Measurements from ENCODE around the gene ANK3. TPM values are rescaled to one million over a fixed set of nuclear protein-coding genes. Genes with fewer than 3 reads are reported as not detected.

ANK3 gene
- total RNA-seq, 2 donors from 2014 or later, result 95.4 to 103 TPM

DNA sequence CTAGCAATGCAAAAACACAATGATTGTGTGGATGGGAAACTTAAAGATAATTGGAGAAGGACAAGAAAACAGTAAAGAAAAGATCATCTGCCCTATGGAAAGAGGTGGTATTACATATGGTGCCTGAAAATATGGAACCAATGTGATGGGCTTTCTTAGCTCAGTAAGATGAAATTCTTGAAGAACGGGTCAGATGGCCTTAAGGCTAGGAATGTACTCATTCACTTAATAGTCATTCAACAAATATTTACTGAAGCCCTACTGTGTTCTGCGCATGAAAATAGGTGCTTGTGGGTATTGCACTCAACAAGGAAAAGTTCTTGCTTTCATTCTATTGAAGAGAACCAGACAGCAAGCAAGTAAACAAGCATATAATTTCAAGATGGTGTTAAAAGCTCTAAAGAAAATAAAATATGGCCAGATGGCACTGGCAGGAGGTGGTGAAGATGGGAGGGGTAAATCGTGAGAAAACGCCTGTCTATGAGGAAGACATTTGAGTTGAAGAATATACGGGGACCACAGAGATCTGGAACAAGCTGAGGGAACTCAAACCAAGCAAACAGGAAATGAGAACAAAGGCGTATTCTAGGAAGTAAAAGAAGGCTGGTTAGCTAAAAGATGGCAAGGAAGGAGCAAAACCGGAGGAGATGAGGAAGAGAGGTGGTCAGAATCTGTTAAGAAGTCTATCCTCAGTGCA is 179.7 kb downstream of the ANK3 start:
- DNase-seq (no peak), ATAC-seq (no peak)
- intact Hi-C loops (cut with DNase I, micrococcal nuclease), result loop anchor here (5.0 to 10.0 kb wide), 3 partner anchors 93 to 225 kb away; no protein-coding TSS in a partner anchor

DNA sequence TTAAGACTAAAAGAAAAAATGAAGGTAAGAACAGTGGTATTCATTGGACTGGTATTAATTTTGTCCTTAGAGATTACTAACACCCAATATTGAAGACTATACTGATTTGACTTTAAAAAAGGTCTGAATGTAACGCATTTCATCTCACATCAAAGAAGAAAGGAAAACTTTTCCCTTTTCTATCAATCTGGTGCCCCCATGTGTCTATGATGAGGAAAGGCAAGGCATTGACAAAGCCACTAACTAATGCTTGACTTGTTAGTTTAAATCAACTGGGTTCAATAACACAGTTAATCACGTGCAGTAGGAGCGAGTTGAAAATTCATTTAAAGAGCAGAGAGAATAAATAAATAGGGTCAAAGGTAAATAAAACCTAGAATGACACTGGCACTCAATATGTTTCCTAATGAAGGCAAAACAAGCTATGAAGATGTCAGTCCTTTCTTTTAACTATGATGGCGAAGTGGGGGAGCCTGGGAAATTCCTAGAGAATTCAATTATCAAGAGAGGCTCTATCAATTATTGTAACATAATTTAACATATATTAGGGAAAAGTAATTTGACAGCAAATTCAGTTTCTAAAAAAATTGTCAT is 180.9 kb downstream of the ANK3 start:
- ATAC-seq (peak; percentile 52), DNase-seq (no peak)
- intact Hi-C loops (cut with DNase I, micrococcal nuclease), result loop anchor here (5.0 to 10.0 kb wide), 3 partner anchors 91 to 226 kb away; no protein-coding TSS in a partner anchor

DNA sequence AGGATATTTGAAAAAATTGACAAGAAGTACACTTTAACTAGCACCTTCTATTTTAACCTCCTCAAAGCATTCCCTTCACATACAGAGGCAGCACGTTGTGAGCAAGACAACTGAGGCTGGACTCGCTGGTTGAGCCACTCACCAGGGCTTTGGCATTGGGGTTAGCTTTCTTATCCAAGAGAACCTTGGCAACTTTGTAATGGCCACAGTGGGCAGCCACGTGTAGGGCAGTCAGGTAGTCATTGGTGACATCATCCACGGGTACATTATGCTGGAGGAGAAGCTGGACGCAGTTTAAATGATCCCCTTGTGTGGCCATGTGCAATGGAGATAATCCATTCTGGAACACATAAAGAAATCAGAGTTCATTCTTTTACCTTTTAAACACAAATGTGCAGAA is 181.8 kb downstream of the ANK3 start:
- intact Hi-C loops (cut with DNase I, micrococcal nuclease), result loop anchor here (5.0 to 10.0 kb wide), 3 partner anchors 91 to 227 kb away; no protein-coding TSS in a partner anchor
- DNase-seq (no peak), ATAC-seq (no peak)

DNA sequence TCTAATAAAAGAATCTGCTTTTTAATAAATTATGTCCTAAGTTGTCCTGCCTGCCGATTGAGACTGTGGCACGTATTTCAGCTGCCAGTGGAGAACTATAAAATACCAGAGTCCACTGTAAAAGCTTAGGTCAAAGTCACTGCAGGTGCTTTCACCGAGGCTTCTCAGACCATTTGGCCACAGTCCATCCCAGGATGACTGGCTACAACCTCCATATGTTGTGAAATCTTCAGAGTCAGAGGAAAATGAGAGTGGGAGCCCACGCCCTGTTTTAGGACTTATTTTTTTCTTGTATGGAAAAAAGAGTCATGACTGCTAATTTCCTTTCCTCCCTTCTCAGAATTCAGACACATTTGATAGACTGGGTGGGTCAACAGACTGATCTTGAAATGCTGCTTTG is 182.9 kb downstream of the ANK3 start:
- DNase-seq, result peak; percentile 29 to 58
- ATAC-seq, result peak; percentile 96
- intact Hi-C loops (cut with DNase I, micrococcal nuclease), result loop anchor here (5.0 to 10.0 kb wide), 3 partner anchors 89 to 228 kb away; no protein-coding TSS in a partner anchor

DNA sequence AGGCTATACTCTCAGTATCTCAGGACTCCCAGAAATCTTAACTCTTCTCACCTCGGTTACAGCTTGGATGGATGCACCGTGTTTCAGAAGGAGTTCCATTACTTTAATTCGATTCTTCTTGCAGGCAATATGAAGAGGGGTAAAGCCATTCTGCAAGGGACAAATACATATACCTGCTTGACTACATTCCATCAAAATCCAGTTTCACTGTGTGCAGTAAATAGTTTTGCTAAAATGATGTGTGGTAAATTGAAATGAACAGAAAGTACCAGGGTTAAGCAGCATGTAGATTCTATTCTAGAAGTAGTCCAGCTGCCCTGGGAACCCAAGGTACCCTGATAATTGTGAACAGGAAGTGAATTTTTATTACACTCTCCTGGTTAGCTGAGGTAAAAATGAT is 183.9 kb downstream of the ANK3 start:
- intact Hi-C loops (cut with DNase I, micrococcal nuclease), result loop anchor here (5.0 to 10.0 kb wide), 3 partner anchors 88 to 229 kb away; no protein-coding TSS in a partner anchor
- no peak for DNase-seq
- ATAC-seq, result no peak

DNA sequence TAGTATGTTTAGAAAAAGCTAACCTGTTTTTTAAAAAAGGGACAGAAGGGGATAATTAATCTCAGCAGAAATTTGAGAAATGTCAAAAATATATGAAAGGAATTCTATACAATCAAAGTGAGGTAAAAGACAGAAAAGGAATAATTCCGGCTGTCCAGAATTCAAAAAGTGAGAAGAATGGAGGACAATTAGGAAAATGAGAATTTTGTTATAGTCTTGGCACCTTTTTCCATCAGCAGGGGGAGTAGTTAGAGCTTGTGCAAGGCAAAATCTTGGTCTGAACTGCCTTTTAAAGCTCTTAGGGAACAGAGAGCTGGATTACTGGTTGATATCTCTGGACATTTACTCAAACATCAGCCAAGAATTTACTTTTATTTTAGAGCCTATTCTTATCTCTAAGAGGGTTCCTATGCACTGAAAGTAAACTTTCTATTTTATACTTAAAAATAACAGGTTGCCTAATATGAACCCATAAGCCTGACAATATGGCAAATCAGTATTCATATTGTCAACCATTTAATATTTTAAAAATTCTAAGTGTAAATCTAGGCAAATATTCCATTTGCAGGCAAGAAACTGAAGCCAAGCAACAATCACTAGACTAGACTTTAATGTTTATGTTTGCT is 185.6 kb downstream of the ANK3 start:
- intact Hi-C loops (cut with DNase I, micrococcal nuclease), result loop anchor here (10.0 kb wide), 2 partner anchors 89 to 231 kb away; no protein-coding TSS in a partner anchor
- DNase-seq (no peak), ATAC-seq (no peak)

DNA sequence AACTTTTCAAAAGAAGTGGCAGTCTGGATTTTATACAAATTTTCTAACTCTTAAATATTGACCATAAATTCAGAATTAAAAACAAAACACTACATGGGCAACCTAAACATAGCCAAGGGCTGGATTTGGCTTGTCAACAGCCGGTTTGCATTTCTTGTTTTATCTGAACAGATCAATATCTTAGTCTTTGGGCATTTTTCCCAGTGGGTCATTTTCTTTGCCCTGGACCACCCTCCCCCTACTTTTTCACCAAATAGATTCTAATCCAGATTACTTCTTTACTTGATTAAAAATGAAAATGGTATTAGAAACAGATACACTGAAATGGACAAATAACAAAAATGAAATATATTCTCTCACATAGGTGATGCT is 189.0 kb downstream of the ANK3 start:
- intact Hi-C loops (cut with DNase I, micrococcal nuclease), result loop anchor here (10.0 kb wide), 2 partner anchors 86 to 234 kb away; no protein-coding TSS in a partner anchor
- DNase-seq, result no peak
- no peak for ATAC-seq

DNA sequence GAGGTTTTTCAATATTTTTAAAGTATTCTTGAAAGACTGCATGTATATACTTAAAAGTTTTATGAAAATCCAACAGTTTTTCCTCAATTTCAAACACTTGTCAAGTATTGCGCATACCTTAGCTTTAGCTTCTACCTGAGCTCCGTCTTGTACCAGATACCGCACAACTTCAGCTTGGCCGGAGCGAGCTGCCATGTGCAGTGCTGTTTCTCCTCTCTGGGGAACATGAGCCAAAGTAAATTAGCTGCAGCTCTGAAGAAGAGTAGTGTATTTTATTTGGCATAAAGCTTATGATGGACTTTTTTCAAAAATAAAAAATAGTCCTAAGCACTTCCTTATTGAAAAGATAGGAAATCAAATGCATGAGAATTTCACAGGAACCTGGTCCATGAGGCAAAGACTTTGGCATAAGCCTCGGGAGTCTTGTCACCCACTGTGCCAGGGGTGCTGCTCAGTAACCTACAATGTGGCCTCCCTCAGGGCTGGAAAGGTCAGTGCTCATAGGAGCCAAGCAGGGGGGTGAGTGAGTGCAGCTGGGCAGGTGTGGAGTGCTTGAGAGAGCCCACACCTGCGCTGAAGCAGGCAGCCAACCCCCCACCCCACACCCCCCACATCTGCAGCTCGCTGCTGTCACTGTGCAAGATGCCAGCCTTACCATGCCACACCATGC is 189.5 kb downstream of the ANK3 start:
- intact Hi-C loops (cut with DNase I, micrococcal nuclease), result loop anchor here (10.0 kb wide), 2 partner anchors 85 to 235 kb away; no protein-coding TSS in a partner anchor
- no peak for DNase-seq
- no peak for ATAC-seq

DNA sequence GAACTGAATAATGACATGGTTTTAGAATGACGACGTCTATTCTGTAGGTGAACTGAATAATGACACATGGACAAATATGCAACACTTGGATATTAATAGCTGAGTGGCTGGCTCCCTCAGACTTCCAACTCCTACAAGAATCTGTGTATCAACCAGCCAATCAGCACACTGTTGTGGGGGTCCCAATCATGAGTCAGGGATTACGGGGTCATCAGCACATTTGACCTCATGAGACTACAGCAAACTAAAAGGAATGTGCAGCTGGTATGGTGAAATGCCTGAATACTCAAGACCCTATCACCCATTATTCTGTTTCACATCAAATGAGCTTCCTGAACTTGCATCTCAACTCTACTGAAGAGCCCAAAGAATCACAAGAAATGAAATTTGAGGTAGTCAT is 192.5 kb downstream of the ANK3 start:
- intact Hi-C loops (cut with DNase I, micrococcal nuclease), result no loop called here
- DNase-seq (no peak), ATAC-seq (no peak)

DNA sequence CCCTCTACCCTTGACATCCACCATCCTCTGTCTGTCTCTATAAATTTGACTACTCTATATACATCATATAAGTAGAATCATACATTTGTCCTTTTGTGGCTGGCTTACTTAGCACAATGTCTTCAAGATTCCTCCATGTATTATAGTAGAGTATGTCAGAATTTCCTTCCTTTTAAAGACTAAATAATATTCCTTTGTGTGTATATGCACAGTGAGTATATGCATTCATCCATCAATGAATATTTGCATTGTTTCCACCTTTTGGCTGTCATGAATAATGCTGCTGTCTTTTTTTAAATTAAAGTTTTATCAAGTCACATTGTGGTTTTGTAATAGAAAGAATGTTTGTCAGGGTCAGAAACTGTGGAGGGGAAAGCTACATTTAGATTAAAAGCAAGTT is 195.3 kb downstream of the ANK3 start:
- intact Hi-C loops (cut with DNase I, micrococcal nuclease), result no loop called here
- no peak for DNase-seq
- ATAC-seq, result no peak

DNA sequence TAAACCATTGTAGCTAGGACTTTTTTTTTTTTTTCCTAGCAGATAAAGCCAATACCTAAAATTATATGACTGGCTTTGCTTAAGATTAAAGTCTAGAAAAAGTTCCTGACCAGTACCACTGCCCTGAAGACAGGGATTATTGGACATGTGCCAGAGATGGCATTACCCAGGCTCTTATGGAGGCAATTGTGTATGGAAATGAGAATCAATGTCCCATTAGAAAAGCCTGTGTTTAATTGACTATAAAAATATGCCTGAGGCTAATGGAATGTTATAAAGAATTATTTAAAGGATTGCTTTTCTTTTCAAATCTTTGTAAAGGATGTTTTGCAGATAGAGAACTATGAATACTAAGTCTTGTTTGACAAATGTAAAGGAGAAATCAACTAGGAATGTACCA is 196.7 kb downstream of the ANK3 start:
- intact Hi-C loops (cut with DNase I, micrococcal nuclease), result no loop called here
- ATAC-seq (no peak), DNase-seq (no peak)

DNA sequence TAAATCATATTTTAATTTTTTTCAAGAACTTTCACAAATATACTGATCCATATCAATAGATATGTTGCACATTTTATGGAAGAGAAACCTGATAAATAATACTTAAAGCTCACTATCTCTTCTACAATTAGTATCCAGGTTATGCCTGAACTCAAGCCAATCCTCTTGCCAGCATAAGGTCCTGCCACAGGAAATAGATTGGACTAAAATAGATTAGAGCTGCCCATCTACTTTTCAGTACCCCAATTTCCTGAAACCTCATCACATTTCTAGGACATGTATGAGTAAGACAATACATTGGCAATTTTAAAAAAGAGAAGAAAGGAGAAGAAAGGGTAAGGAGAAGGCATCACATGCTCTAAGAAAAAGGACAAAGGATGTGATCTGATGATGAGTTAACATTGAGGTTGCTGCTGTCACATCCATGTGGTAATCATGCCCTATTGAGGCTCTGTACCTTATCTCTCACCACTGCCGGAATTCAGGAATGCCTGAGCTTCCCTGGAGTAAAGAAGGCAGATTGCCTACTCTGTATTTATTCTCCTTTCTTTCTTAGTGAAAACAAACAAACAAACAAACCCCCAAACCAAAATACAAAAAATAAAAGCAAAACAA is 199.7 kb downstream of the ANK3 start:
- intact Hi-C loops (cut with DNase I, micrococcal nuclease), result no loop called here
- ATAC-seq (no peak), DNase-seq (no peak)

DNA sequence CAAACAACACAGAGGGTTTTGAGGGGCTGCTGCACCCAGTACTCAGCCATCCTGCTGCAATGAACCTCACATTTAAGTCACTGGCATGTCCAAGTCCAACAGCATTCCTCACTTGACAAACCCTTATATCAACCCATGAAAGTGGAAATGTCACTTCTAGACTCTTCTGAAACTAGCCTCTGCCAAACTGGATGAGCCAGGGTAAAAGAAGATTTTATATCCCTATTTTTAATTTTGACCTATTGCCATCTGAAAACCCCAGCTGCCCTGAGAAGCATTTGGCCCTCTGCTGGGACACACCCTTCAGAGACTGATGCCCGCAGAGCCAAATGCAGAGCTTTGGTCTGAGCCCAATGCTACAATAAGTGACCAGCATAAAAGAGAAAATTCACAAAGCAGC is 201.1 kb downstream of the ANK3 start:
- DNase-seq, result no peak
- ATAC-seq, result no peak
- intact Hi-C loops (cut with DNase I, micrococcal nuclease), result no loop called here

DNA sequence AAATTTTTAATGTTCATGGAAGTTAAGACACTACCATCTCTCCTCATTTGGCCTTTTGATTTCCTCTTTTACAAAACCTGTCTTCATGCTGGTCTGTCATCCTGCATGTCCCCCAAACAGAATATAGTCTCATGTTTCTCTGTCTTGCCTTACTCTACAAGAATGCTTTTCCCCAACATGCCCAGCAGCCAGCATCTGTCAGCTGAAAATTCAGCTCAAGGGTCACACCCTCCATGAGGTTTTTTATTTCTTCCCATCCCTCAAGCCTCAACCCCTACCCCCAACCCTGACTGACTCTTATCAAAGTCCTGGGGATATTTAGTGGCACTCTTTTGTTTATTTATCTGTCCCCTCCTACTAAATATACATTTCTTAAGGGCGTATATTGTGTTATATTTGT is 202.0 kb downstream of the ANK3 start:
- no peak for ATAC-seq
- intact Hi-C loops (cut with DNase I, micrococcal nuclease), result no loop called here
- DNase-seq, result no peak

DNA sequence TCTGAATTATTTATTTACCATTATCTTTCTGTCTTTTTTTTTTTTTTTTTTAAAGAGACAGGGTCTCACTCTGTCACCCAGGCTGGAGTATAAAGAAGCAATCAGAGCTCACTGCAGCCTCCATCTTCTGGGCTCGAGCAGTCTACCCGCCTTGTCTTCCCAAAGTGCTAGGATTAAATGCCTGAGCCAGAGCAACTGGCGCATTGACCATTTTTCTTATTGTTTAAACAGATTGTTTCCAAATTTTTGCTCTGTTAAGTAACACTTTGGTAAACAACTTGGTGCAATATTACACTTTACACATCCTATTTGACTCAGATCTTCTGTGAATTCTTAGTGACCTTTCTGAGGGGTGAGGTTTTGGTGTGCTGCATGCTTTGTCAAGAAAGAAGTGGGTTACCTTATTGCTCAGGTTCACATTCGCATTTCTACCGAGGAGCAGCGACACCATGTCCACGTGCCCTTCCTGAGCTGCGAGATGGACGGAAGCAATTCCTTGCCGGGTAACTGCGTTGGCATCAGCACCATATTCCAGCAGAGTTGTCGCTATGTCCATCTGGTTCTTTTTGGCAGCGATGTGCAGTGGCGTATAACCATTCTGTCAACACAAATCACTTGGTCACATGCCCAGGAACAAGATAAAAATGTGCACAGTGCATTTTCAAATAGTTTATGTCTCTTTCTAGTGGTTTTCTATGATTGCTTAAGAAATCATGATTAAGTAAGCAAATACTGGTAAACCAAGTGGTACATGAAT is 203.2 kb downstream of the ANK3 start:
- DNase-seq (no peak), ATAC-seq (no peak)
- intact Hi-C loops (cut with DNase I, micrococcal nuclease), result no loop called here

DNA sequence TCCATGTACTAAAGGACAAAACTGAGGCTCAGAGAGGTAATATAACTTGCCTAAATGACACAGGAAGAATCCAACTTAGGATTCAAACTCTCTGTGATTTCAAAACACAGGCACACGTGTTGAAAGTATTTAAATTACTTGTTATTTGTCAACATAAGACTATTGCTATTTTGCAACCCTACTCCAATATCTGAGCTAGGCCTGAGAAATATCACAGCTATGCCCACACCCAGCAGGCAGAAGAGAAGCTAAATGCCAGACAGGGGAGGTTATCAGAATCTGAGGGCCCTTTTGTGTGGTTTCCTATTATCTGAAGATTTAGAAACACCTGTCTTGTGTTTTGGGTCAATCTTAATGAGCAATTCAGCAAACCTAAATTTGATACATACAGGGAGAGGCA is 204.3 kb downstream of the ANK3 start:
- intact Hi-C loops (cut with DNase I, micrococcal nuclease), result no loop called here
- no peak for ATAC-seq
- DNase-seq, result no peak

DNA sequence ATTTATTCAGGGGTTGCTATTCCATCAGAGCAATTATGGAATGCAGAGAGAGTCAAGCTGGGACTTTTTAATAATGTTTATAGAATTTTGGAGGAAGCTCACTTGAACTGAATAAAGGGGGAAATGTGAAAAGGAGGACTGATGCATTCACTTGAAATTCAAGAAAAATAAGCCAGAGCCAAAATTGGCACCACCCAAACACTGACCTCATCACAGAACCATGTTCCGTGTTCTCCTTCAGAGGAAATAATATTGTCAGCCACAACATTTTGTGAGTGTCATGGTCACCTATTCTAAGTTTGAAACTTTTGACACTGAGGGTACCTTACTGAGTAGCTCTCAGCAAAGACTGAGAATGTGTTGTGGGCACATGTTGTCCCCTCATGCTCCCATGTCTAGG is 207.0 kb downstream of the ANK3 start:
- ATAC-seq (no peak), DNase-seq (no peak)
- intact Hi-C loops (cut with DNase I, micrococcal nuclease), result no loop called here

DNA sequence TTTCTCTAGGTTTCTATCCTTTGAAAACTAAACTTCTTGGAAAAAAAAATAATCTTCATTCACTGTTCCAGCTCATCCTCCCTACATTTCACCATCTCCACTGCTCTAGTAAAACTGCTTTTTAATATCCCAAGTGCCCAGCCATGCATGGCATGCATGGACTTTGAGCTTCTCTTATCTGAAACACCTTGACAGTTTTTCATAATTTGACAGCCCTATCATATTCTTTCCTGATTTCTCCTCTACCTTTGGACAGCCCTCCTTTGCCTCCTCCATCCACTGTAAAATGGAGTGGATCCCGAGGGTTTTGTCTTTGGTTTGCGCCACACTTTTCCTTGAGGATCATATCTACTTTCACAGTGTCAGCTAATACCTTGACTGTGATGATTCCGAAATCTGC is 212.8 kb downstream of the ANK3 start:
- DNase-seq (no peak), ATAC-seq (peak; percentile 92)
- intact Hi-C loops (cut with DNase I, micrococcal nuclease), result no loop called here

All from left colon (tissue), 2 donors.